Vagina (tissue), 2 donors: ENCODE data around the gene PIEZO2. TPM values are rescaled to one million over a fixed set of nuclear protein-coding genes. Genes with fewer than 3 reads are reported as not detected.

Source experiments
- DNase-seq, 2 donors: peaks; one replicate each; pipeline ENCODE4 v3.0.0-alpha.2; 2017; ENCODE audit errors: extremely low spot score in 2 of 2
- H3K27ac ChIP-seq: fragments of 200-600 bp; sonication (generic); one replicate; pipeline ENCODE4 v1.5.1; 2019
- H3K27me3 ChIP-seq: fragments of 200-600 bp; sonication (generic); one replicate; pipeline ENCODE4 v1.5.1; 2019
- H3K36me3 ChIP-seq, 2 donors: fragments of 200-600 bp; sonication (generic); one replicate each; pipeline ENCODE4 v1.5.1; 2017 to 2019
- H3K4me1 ChIP-seq: fragments of 200-600 bp; sonication (generic); one replicate; pipeline ENCODE4 v1.5.1; 2019
- H3K4me3 ChIP-seq, 2 donors: fragments of 200-600 bp; sonication (generic); 1 replicate in 1 of 2; 2 replicates in 1 of 2; pipeline ENCODE4 v1.5.1; 2016 to 2019
- H3K9me3 ChIP-seq: fragments of 200-600 bp; sonication (generic); one replicate; pipeline ENCODE4 v1.5.1; 2019
- POLR2A ChIP-seq, 2 donors: fragments of 450-650 bp; IDR thresholded peaks; one replicate each; pipeline ENCODE4 v1.6.1; 2017; ENCODE audit warnings: antibody characterized with exemption in 2 of 2, mild to moderate bottlenecking in 2 of 2, moderate library complexity in 2 of 2
- POLR2AphosphoS5 ChIP-seq, 2 donors: sonication (generic); formaldehyde crosslinking; IDR thresholded peaks; one replicate each; pipeline ENCODE4 v1.9.0; 2017; ENCODE audit warnings: antibody characterized with exemption in 2 of 2, mild to moderate bottlenecking in 2 of 2, low read depth in 1 of 2; ENCODE audit not compliant: insufficient read depth in 1 of 2
- intact Hi-C: fragments of 100-400 bp; cut with DNase I; formaldehyde crosslinking; loops from one replicate; pipeline ENCODE4 v1.15.1; 2023
- total RNA-seq: library from RNA; depleted of rRNA; stranded (reverse); fragments of >200 nt; gene quantifications from one replicate; pipeline ENCODE4 v1.2.3, GENCODE V29; 2016
- TF ChIP-seq, protein P1 (sequence below), 3 experiments: fragments of 450-650 bp in 2 of 3; fragments of 200-600 bp in 1 of 3; sonication (generic) in 1 of 3; IDR thresholded peaks; one replicate each; pipeline ENCODE4 v1.5.1; 2017 to 2019; ENCODE audit warnings: antibody characterized with exemption in 3 of 3, mild to moderate bottlenecking in 2 of 3, moderate library complexity in 2 of 3

The PIEZO2 gene
- total RNA-seq, 1 donor from 2014 or later, result 5.9 TPM

DNA sequence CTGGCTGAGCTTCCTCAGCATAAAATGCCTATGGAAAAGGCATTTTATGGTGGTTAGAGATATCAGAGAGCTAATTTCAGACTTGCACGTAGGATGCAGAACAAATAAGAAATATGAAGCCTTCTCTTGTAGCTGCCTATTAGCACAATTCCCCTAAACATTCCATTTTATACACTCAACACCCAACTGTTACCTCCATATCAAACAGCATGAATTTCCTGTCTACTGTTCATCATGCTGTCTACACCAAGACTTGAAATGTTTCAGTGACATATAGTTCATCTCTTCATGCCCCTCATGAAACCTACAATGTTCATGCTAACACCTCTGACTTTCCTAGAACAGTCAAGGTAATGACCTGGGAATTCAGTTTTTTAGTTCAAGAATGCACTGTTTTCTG lies 249.9 kb downstream of the PIEZO2 start:
- DNase-seq, result no peak
- intact Hi-C loops, result no loop called here
- H3K27ac ChIP-seq, result no peak overlapping the region
- no peaks in the 10 kb centered on the region for H3K9me3 ChIP-seq
- H3K4me3 ChIP-seq, result no peak overlapping the region
- H3K4me1 ChIP-seq, result no peaks in the 10 kb centered on the region
- no peaks in the 10 kb centered on the region for H3K36me3 ChIP-seq
- H3K27me3 ChIP-seq, result no peaks in the 10 kb centered on the region
- TF ChIP-seq POLR2A (IDR thresholded peaks at IDR 0.05) (no peak), POLR2AphosphoS5 (IDR thresholded peaks at IDR 0.05; ENCODE audit: insufficient read depth in 1 of 2, low read depth in 1 of 2) (no peak)
- TF ChIP-seq, protein P1, sequence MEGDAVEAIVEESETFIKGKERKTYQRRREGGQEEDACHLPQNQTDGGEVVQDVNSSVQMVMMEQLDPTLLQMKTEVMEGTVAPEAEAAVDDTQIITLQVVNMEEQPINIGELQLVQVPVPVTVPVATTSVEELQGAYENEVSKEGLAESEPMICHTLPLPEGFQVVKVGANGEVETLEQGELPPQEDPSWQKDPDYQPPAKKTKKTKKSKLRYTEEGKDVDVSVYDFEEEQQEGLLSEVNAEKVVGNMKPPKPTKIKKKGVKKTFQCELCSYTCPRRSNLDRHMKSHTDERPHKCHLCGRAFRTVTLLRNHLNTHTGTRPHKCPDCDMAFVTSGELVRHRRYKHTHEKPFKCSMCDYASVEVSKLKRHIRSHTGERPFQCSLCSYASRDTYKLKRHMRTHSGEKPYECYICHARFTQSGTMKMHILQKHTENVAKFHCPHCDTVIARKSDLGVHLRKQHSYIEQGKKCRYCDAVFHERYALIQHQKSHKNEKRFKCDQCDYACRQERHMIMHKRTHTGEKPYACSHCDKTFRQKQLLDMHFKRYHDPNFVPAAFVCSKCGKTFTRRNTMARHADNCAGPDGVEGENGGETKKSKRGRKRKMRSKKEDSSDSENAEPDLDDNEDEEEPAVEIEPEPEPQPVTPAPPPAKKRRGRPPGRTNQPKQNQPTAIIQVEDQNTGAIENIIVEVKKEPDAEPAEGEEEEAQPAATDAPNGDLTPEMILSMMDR (IDR thresholded peaks at IDR 0.05), result no peak

DNA sequence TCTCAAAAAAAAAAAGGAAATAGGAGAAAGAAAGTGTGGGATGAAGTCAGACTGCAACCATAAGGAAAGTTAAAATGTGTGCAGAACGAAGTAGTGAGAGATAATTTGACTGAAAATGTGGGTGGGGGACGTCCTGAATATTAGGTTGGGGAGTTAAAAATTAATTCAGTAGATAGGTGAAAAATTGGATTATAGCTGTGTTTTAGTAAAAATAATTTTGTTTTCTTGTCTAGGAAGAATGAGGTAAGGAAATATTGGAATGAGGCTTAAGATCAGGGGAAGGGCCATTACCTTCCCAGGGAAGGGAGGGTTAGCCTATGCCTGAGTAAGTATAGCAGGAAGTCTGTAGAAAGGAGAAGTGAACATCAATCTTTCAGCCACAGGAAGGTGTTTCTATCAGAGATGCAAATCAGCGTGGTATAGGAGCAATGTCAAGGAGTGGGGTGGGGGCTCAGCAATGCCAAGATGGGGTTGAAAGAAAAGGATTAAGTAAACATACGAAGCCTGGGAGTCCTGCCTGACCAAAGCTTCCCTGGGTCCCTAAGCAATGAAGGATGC lies 250.9 kb downstream of the PIEZO2 start:
- TF ChIP-seq, protein P1 (IDR thresholded peaks at IDR 0.05), result no peak
- TF ChIP-seq POLR2A (IDR thresholded peaks at IDR 0.05) (no peak), POLR2AphosphoS5 (IDR thresholded peaks at IDR 0.05; ENCODE audit: insufficient read depth in 1 of 2, low read depth in 1 of 2) (no peak)
- intact Hi-C loops, result no loop called here
- DNase-seq, result no peak
- H3K36me3 ChIP-seq, result no peaks in the 10 kb centered on the region
- no peak overlapping the region for H3K4me3 ChIP-seq
- H3K9me3 ChIP-seq, result no peaks in the 10 kb centered on the region
- no peaks in the 10 kb centered on the region for H3K27me3 ChIP-seq
- no peaks in the 10 kb centered on the region for H3K4me1 ChIP-seq
- H3K27ac ChIP-seq, result no peak overlapping the region

DNA sequence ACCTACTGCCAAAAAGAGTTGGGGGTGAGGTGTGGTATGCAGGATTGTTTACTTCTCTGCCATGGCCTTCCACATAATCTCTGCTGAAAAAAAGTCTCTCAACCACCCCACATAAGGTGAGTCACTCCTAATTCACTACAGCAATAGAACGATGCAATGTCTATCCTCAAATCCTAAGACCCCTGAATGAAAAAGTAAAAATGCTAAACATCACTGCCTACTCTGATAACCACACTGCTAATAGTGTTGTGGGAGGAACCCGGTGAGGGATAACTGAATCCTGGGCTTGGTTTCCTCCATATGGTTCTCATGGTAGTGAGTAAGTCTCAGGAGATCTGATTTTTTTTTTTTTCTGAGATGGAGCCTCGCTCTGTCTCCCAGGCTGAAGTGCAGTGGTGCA lies 252.5 kb downstream of the PIEZO2 start:
- H3K4me1 ChIP-seq, result no peaks in the 10 kb centered on the region
- TF ChIP-seq POLR2AphosphoS5 (IDR thresholded peaks at IDR 0.05; ENCODE audit: insufficient read depth in 1 of 2, low read depth in 1 of 2) (no peak), POLR2A (IDR thresholded peaks at IDR 0.05) (no peak)

DNA sequence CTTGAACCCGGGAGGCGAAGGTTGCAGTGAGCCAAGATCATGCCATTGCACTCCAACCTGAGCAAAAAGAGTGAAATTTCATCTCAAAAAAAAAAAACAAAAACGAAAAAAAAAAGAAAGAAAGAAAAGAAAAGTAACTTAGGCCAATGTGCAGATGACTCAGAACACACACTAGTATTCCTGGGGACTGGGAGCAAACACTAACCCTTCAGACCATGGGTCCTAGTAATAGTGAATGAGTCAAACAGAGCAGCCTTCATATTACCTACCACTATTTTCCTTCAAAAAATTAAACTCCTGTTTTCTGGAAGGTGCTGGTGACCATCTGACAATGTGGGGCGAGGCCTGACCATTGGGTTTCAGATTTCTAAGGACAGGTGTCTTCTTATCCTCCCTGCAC lies 253.4 kb downstream of the PIEZO2 start:
- intact Hi-C loops, result no loop called here
- Histone ChIP-seq H3K4me3 (no peak overlapping the region), H3K27ac (no peak overlapping the region), H3K9me3 (no peaks in the 10 kb centered on the region), H3K4me1 (no peaks in the 10 kb centered on the region), H3K36me3 (no peaks in the 10 kb centered on the region), H3K27me3 (no peaks in the 10 kb centered on the region)
- no peak for TF ChIP-seq POLR2A (IDR thresholded peaks at IDR 0.05)
- TF ChIP-seq, protein P1 (IDR thresholded peaks at IDR 0.05), result no peak
- no peak for TF ChIP-seq POLR2AphosphoS5 (IDR thresholded peaks at IDR 0.05; ENCODE audit: insufficient read depth in 1 of 2, low read depth in 1 of 2)
- no peak for DNase-seq

More for the DNA sequence above, 252.5 kb downstream of the PIEZO2 start:
- no peaks in the 10 kb centered on the region for H3K36me3 ChIP-seq
- H3K27ac ChIP-seq, result no peak overlapping the region
- no peaks in the 10 kb centered on the region for H3K9me3 ChIP-seq
- DNase-seq, result no peak
- no peak overlapping the region for H3K4me3 ChIP-seq
- no peaks in the 10 kb centered on the region for H3K27me3 ChIP-seq
- intact Hi-C loops, result no loop called here

DNA sequence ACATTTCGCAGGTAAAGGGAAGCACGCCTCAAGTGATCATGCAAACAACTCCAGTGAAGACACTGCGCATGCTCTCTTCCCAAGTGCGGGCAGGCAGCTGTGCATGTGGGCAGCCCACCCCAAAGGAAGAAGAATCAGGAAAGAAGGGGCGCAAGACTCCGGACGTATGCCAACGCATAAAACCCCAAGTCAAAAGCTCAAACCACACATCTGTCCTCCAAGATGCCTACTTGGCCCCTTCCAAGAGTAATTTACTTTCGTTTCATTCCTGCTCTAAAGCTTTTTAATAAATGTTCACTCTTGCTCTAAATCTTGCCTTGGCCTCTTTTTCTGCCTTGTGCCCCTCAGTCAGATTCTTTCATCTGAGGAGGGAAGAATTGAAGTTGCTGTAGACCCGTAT lies 254.9 kb downstream of the PIEZO2 start:
- Histone ChIP-seq H3K27ac (no peak overlapping the region), H3K27me3 (no peaks in the 10 kb centered on the region), H3K4me1 (no peaks in the 10 kb centered on the region), H3K9me3 (no peaks in the 10 kb centered on the region), H3K36me3 (no peaks in the 10 kb centered on the region), H3K4me3 (no peak overlapping the region)
- TF ChIP-seq POLR2AphosphoS5 (IDR thresholded peaks at IDR 0.05; ENCODE audit: insufficient read depth in 1 of 2, low read depth in 1 of 2) (no peak), POLR2A (IDR thresholded peaks at IDR 0.05) (no peak)
- TF ChIP-seq, protein P1 (IDR thresholded peaks at IDR 0.05), result no peak
- intact Hi-C loops, result no loop called here
- DNase-seq, result no peak
